Neural crest cell (in vitro differentiated cells): ENCODE data around the gene NACAD. TPM values are rescaled to one million over a fixed set of nuclear protein-coding genes. Genes with fewer than 3 reads are reported as not detected.
A peak's percentile ranks its signal among the peaks of the same experiment; 100 is the strongest.
"Not testable (repeated sequence)": the region's sequence is repeated elsewhere in the genome, so short reads cannot be mapped to it uniquely, and the experiment has no call there.

Source experiments
- DNase-seq: peaks from one replicate; pipeline ENCODE4 v3.0.0; 2021; ENCODE audit warnings: low read depth, mixed read lengths, low spot score
- H3K27ac Mint-ChIP-seq: one replicate; pipeline ENCODE4 v1.8.0; 2021; ENCODE audit warnings: mild to moderate bottlenecking, mixed read lengths; ENCODE audit not compliant: unreplicated experiment
- H3K27me3 Mint-ChIP-seq: 2 replicates; pipeline ENCODE4 v1.8.0; 2021; ENCODE audit warnings: low read depth, mild to moderate bottlenecking, mixed read lengths
- H3K36me3 Mint-ChIP-seq: 2 replicates; pipeline ENCODE4 v1.8.0; 2021; ENCODE audit warnings: low read depth, mild to moderate bottlenecking, mixed read lengths
- H3K4me1 Mint-ChIP-seq: 2 replicates; pipeline ENCODE4 v1.8.0; 2021; ENCODE audit warnings: mixed read lengths
- H3K4me3 Mint-ChIP-seq: one replicate; pipeline ENCODE4 v1.8.0; 2021; ENCODE audit warnings: mild to moderate bottlenecking, mixed read lengths
- H3K9me3 Mint-ChIP-seq: 2 replicates; pipeline ENCODE4 v1.8.0; 2021; ENCODE audit warnings: mixed read lengths
- CTCF ChIP-seq: fragments of 200-600 bp; sonication (generic); conservative IDR thresholded peaks from 2 replicates; pipeline ENCODE4 v1.5.0; 2021; ENCODE audit warnings: antibody characterized with exemption, mild to moderate bottlenecking
- total RNA-seq: library from RNA; stranded (reverse); gene quantifications from 2 replicates; pipeline ENCODE4 v1.2.1, GENCODE V29; 2021

The NACAD gene
- total RNA-seq, 1 donor from 2014 or later, result 9.7 TPM

DNA sequence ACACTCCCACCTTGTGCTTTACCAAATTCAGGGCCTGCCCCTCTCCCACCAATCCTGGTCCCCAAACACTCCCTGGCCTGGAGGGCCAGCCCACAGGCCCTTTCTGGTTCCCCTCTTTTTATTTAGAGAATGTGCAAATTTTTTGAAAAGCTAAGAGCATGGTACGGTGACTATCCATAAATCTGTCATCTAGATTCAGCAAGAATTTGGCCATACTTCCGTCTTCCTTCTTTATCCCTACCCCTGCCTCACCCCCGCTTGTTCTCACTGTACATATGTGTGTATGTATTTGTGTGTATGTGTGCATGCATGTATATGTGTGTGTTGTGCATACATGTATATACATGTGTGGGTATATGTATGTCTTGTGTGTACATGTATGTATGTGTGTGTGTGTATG lies 30.8 kb upstream of the NACAD start:
- Mint-ChIP-seq H3K36me3 (no peaks in the 10 kb centered on the region), H3K4me3 (no peak overlapping the region), H3K9me3 (no peaks in the 10 kb centered on the region), H3K27me3 (peaks cover 31% of the 10 kb centered on the region), H3K27ac (no peak overlapping the region), H3K4me1 (peaks cover 6% of the 10 kb centered on the region)
- TF ChIP-seq CTCF, result no peak
- no peak for DNase-seq

DNA sequence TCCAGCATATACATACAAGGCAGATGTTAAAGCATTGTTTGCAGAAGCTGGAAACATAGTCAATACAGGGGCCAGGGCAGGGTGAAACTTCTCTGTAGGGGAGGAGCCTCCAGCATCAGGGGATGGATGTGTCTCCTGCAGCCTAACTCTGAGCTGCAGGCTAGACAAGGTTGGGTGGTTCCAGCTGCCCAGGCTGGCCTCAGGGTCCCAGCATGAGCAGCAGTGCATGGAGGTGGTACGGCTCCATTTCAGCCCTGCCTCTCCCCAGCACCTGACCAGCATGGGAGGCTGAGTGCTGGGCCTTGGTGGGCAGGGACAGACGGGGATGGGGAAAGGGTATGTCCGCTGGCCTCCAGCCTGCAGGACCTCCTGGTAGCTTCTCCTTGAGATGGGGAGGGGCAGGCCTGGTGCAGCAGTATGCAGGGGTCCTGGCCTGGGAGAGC lies 30.1 kb upstream of the NACAD start:
- no peak for TF ChIP-seq CTCF
- DNase-seq, result no peak
- no peaks in the 10 kb centered on the region for H3K9me3 Mint-ChIP-seq
- no peak overlapping the region for H3K27ac Mint-ChIP-seq
- peaks cover 37% of the 10 kb centered on the region for H3K27me3 Mint-ChIP-seq
- H3K4me1 Mint-ChIP-seq, result peaks cover 6% of the 10 kb centered on the region
- no peaks in the 10 kb centered on the region for H3K36me3 Mint-ChIP-seq
- no peak overlapping the region for H3K4me3 Mint-ChIP-seq

GRCh38 chr7:45118292-45118691 lies 29.5 kb upstream of the NACAD start:
- Mint-ChIP-seq H3K36me3 (no peaks in the 10 kb centered on the region), H3K9me3 (no peaks in the 10 kb centered on the region), H3K4me3 (no peak overlapping the region), H3K27ac (no peak overlapping the region), H3K27me3 (peaks cover 41% of the 10 kb centered on the region), H3K4me1 (no peaks in the 10 kb centered on the region)
- DNase-seq, result no peak
- TF ChIP-seq CTCF, result no peak

- H3K27ac Mint-ChIP-seq, result no peak overlapping the region
These were observed 28.8 kb upstream of the NACAD start for GRCh38 chr7:45117582-45117981.

GRCh38 chr7:45116048-45116447 lies 27.3 kb upstream of the NACAD start:
- Mint-ChIP-seq H3K27ac (no peak overlapping the region), H3K9me3 (no peaks in the 10 kb centered on the region), H3K4me3 (peak overlapping the region; percentile 22), H3K27me3 (peaks cover 46% of the 10 kb centered on the region), H3K4me1 (peaks cover 13% of the 10 kb centered on the region), H3K36me3 (no peaks in the 10 kb centered on the region)
- DNase-seq, result no peak
- no peak for TF ChIP-seq CTCF

More at GRCh38 chr7:45117582-45117981, 28.8 kb upstream of the NACAD start:
- Mint-ChIP-seq H3K27me3 (peaks cover 45% of the 10 kb centered on the region), H3K36me3 (no peaks in the 10 kb centered on the region), H3K9me3 (no peaks in the 10 kb centered on the region), H3K4me1 (peaks cover 4% of the 10 kb centered on the region), H3K4me3 (no peak overlapping the region)
- TF ChIP-seq CTCF, result no peak
- DNase-seq, result no peak

DNA sequence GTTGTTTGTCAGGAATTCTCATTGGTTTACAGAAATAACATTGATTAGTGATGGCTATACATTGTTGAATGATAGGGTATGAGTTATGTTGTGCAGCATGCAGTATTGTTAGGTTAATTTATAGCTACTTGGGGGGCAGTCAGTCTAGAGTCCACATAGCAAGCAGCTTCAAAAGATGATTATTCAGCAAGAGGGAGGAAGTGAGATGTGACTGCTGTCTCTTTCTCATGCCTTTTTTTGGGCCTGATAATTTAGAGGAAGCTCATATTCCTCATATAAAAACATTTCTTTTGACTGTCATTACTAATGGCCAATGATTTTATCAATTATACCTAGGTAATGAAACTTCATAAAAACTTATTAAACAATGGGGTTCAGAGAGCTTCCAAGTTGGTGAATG lies 26.2 kb upstream of the NACAD start:
- Mint-ChIP-seq H3K4me1 (peaks cover 22% of the 10 kb centered on the region), H3K36me3 (no peaks in the 10 kb centered on the region), H3K27ac (no peak overlapping the region), H3K4me3 (peak overlapping the region; percentile 44), H3K27me3 (peaks cover 46% of the 10 kb centered on the region), H3K9me3 (no peaks in the 10 kb centered on the region)
- TF ChIP-seq CTCF, result no peak
- no peak for DNase-seq

DNA sequence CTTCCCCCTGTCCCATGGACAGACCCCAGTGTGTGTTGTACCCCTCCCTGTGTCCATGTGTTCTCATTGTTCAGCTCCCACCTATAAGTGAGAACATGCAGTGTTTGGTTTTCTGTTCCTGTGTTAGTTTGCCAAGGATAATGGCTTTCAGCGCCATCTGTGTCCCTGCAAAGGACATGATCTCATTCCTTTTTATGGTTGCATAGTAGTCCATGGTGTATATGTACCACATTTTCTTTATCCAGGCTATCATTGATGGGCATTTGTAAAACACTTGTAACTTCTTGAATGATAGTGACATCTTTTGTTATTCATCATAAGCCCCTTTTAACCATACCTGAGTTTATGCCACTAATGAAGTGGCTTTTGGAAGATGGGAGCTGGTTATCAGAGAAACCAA lies 25.5 kb upstream of the NACAD start:
- peaks cover 23% of the 10 kb centered on the region for H3K4me1 Mint-ChIP-seq
- H3K9me3 Mint-ChIP-seq, result not testable (repeated sequence)

More for the DNA sequence above, 25.5 kb upstream of the NACAD start:
- H3K27ac Mint-ChIP-seq, H3K36me3 Mint-ChIP-seq, DNase-seq: not testable (repeated sequence)
- Mint-ChIP-seq H3K27me3 (peaks cover 46% of the 10 kb centered on the region), H3K4me3 (peak overlapping the region; percentile 73)
